C4-2B (cell line): ENCODE data around the gene FAM13A.

Experiments
- ZFX ChIP-seq: fragments of 450-650 bp; IDR thresholded peaks from 2 replicates; pipeline ENCODE4 v1.6.1; 2017
- TF ChIP-seq, protein P1 (sequence below): fragments of 450-650 bp; conservative IDR thresholded peaks from 2 replicates; pipeline ENCODE4 v1.5.1; 2017; ENCODE audit warnings: mild to moderate bottlenecking

DNA sequence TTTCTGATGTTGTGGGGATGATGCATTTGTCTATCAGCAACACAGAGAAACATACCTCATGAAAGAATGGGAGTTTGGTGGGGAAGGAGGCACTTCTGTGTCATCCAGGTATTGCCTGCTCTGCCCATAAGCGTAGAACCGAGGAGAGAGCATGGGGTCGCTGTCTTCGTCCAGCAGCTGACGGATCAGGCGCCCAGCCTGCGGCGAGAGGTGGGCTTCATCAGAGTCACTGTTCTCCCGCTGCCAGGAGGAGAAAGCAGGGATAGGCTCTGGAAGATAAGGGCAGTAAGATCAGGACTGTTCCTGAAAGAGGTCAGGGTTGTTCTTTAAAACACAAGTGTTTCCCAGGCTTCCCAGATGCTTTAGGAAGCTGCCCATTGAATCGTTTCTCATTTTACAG, 306.6 kb downstream of the FAM13A start:
- TF ChIP-seq, protein P1, sequence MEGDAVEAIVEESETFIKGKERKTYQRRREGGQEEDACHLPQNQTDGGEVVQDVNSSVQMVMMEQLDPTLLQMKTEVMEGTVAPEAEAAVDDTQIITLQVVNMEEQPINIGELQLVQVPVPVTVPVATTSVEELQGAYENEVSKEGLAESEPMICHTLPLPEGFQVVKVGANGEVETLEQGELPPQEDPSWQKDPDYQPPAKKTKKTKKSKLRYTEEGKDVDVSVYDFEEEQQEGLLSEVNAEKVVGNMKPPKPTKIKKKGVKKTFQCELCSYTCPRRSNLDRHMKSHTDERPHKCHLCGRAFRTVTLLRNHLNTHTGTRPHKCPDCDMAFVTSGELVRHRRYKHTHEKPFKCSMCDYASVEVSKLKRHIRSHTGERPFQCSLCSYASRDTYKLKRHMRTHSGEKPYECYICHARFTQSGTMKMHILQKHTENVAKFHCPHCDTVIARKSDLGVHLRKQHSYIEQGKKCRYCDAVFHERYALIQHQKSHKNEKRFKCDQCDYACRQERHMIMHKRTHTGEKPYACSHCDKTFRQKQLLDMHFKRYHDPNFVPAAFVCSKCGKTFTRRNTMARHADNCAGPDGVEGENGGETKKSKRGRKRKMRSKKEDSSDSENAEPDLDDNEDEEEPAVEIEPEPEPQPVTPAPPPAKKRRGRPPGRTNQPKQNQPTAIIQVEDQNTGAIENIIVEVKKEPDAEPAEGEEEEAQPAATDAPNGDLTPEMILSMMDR: no peak
- TF ChIP-seq ZFX: no peak
